ENCODE results near the gene L3MBTL2. TPM values are rescaled to one million over a fixed set of nuclear protein-coding genes. Genes with fewer than 3 reads are reported as not detected.

The L3MBTL2 gene
- total RNA-seq, 4 donors from 2014 or later = 8.9 to 19.1 (median 16.0) TPM

DNA sequence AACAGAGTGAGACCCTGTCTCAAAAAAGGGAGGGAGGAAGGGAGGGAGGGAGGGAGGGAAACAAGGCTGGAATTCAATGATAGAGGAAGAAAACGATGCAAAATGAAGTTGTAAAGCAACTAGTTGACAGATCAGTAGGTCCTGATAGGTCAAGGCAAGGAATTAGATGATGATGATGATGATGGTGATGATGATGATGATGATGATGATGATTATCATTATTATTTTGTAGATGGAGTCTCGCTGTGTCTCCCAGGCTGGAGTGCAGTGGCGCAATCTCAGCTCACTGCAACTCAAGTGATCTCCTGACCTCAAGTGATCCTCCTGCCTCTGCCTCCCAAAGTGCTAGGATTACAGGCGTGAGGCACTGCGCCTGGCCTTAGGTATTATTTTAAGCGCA is 11.3 kb upstream of the L3MBTL2 start:
- TF ChIP-seq, protein P1, sequence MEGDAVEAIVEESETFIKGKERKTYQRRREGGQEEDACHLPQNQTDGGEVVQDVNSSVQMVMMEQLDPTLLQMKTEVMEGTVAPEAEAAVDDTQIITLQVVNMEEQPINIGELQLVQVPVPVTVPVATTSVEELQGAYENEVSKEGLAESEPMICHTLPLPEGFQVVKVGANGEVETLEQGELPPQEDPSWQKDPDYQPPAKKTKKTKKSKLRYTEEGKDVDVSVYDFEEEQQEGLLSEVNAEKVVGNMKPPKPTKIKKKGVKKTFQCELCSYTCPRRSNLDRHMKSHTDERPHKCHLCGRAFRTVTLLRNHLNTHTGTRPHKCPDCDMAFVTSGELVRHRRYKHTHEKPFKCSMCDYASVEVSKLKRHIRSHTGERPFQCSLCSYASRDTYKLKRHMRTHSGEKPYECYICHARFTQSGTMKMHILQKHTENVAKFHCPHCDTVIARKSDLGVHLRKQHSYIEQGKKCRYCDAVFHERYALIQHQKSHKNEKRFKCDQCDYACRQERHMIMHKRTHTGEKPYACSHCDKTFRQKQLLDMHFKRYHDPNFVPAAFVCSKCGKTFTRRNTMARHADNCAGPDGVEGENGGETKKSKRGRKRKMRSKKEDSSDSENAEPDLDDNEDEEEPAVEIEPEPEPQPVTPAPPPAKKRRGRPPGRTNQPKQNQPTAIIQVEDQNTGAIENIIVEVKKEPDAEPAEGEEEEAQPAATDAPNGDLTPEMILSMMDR (IDR thresholded peaks at IDR 0.05) = no peak
- DNase-seq (ENCODE audit: low spot score) = no peak
- no peak for ATAC-seq (ENCODE audit: low FRiP score)

DNA sequence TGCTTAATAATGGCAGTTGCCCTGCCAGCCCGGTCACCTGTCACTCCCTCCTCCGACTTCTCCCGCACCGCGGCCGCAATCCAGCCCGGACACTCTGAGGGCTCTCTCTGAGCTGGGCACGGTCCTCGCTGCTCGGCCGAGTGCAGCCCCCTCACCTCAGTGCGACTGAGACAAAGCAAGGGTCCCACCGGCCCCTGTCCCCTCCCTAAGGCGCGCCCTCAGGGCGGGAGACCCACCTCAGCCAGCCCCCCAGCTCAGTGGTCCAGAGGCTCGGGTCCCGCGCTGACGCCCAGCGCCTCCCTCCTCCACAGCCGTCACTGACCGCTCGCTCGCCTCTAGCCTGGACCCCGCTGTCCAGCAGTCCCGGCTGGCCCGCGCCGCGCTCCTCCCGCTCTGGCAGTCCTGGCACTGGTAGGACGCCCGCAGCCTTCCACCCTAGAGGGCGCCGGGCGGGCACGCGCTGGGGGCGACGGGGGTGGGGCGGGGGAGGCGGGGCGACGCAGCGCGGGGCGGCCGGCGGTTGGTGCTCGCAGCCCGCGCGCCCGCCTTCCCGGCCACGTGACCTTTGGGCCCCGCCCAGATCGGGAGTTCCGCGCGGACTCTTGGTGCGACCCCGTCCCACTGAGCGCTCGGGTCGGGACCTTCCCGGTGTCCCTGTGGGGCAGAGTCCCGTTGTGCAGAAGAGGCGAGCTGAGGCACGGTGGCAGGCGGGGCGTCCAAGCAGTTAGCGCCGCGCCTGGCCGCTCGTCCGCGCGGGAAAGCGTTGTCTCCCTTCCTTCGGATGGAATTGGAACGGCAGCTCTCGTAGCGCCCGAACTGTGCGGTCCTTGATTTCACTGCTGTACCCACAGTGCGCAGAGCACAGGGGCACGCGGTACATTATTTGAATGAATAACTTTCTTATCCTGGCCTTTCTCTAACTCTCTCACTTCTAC is 7.8 kb upstream of the L3MBTL2 start:
- ATAC-seq (ENCODE audit: low FRiP score) = peak; percentile 94
- TF ChIP-seq, protein P1 (IDR thresholded peaks at IDR 0.05) = no peak
- peak; percentile 57 for DNase-seq (ENCODE audit: low spot score)

GRCh38 chr22:41198027-41198580 is 7.0 kb upstream of the L3MBTL2 start:
- TF ChIP-seq, protein P1 (IDR thresholded peaks at IDR 0.05) = no peak
- DNase-seq (ENCODE audit: low spot score) (no peak), ATAC-seq (ENCODE audit: low FRiP score) (no peak)

- TF ChIP-seq, protein P1 (IDR thresholded peaks at IDR 0.05) = no peak
- no peak for ATAC-seq (ENCODE audit: low FRiP score)
- no peak for DNase-seq (ENCODE audit: low spot score)
Measured at GRCh38 chr22:41201141-41201540, 4.0 kb upstream of the L3MBTL2 start.

DNA sequence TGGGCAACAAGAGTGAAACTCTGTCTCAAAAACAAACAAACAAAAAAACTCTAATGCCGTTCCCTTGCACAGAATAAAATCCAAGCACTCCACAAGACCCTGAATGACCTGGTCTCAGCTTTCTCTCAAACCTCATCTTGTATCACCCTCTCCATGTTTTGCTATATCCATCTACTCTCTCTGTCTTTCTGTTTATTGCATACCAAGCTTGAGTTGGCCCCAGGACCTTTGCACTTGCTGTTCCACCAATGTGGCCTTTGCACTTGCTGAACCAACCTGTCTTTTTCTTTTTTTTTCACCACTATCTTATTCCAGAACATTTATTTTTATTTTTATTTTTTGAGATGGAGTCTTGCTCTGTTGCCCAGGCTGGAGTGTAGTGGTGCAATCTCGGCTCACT is 2.0 kb upstream of the L3MBTL2 start:
- TF ChIP-seq, protein P1 (IDR thresholded peaks at IDR 0.05) = no peak
- ATAC-seq (ENCODE audit: low FRiP score) = no peak

DNA sequence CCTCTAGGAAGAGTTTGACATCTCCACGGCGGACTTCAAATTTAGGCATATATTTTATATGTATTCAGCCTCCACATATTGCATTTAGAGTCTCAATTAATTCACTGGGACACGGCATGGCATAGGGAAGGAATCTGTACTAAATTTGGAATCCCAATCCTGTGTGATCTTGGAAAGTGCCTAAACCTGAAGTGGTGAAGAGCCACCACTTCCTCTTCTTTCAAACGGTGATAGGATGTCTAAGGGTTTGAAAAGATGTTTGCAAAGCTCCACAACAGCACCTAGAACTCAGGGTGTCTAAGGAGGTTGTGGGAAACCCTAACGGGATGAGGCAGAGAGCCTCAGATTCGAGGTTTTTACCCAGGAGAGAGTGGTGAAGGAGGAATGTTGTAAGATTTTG is 1.0 kb upstream of the L3MBTL2 start:
- ATAC-seq (ENCODE audit: low FRiP score) (no peak), DNase-seq (ENCODE audit: low spot score) (no peak)
- TF ChIP-seq, protein P1 (IDR thresholded peaks at IDR 0.05) = no peak

More for the DNA sequence above, 2.0 kb upstream of the L3MBTL2 start:
- no peak for DNase-seq (ENCODE audit: low spot score)

All from omental fat pad (tissue), 4 donors.